IMR-90 (cell line): ENCODE results near the gene CHPF2.

ENCODE experiments used
- BHLHE40 ChIP-seq: fragments of 150-350 bp; IDR thresholded peaks from 2 replicates; pipeline ENCODE4 v1.6.1; 2016; ENCODE audit warnings: mild to moderate bottlenecking, low read depth, low read length
- CEBPB ChIP-seq: IDR thresholded peaks from 2 replicates; pipeline ENCODE4 v1.6.1; 2012; ENCODE audit warnings: low read depth, low read length, improper control_type of control experiment
- CHD1 ChIP-seq: IDR thresholded peaks from 2 replicates; pipeline ENCODE4 v1.6.1; 2012; ENCODE audit warnings: low read depth, low read length, improper control_type of control experiment
- FOS ChIP-seq: fragments of 150-350 bp; IDR thresholded peaks from 2 replicates; pipeline ENCODE4 v1.6.1; 2016; ENCODE audit warnings: low read depth, low read length
- MAFK ChIP-seq: IDR thresholded peaks from 2 replicates; pipeline ENCODE4 v1.6.1; 2012; ENCODE audit warnings: low read depth, low read length, improper control_type of control experiment
- MAZ ChIP-seq: IDR thresholded peaks from 2 replicates; pipeline ENCODE4 v1.6.1; 2012; ENCODE audit warnings: low read depth, mild to moderate bottlenecking, low read length, improper control_type of control experiment, moderate library complexity, borderline replicate concordance
- MXI1 ChIP-seq: IDR thresholded peaks from 2 replicates; pipeline ENCODE4 v1.6.1; 2012; ENCODE audit warnings: low read depth, mild to moderate bottlenecking, low read length, moderate library complexity, borderline replicate concordance
- NFE2L2 ChIP-seq: fragments of 150-350 bp; IDR thresholded peaks from 2 replicates; pipeline ENCODE4 v1.6.1; 2016; ENCODE audit warnings: low read depth, mild to moderate bottlenecking, low read length
- POLR2A ChIP-seq: IDR thresholded peaks from 2 replicates; pipeline ENCODE4 v1.6.1; 2012; ENCODE audit warnings: mild to moderate bottlenecking, low read depth, low read length
- RAD21 ChIP-seq: IDR thresholded peaks from 2 replicates; pipeline ENCODE4 v1.6.1; 2012; ENCODE audit warnings: low read length, improper control_type of control experiment
- RCOR1 ChIP-seq: IDR thresholded peaks from 2 replicates; pipeline ENCODE4 v1.6.1; 2012; ENCODE audit warnings: mild to moderate bottlenecking, low read length, improper control_type of control experiment; ENCODE audit not compliant: insufficient replicate concordance
- RFX5 ChIP-seq: IDR thresholded peaks from 2 replicates; pipeline ENCODE4 v1.8.0; 2012; ENCODE audit warnings: low read depth, mild to moderate bottlenecking, low read length, moderate library complexity
- TF ChIP-seq, protein P1 (sequence below): conservative IDR thresholded peaks from 2 replicates; pipeline ENCODE4 v1.5.1; 2012; ENCODE audit warnings: mild to moderate bottlenecking, low read depth, low read length, improper control_type of control experiment
- TF ChIP-seq, protein P2 (sequence below): fragments of 150-350 bp; IDR thresholded peaks from 2 replicates; pipeline ENCODE4 v1.6.1; 2017; ENCODE audit warnings: mild to moderate bottlenecking, antibody characterized with exemption, low read length, low read depth

- TF ChIP-seq MXI1 (no peak), RFX5 (no peak), MAFK (no peak), POLR2A (no peak), BHLHE40 (no peak), FOS (no peak), RCOR1 (no peak), RAD21 (no peak), MAZ (no peak), CEBPB (no peak), NFE2L2 (no peak), CHD1 (no peak)
- TF ChIP-seq, protein P1, sequence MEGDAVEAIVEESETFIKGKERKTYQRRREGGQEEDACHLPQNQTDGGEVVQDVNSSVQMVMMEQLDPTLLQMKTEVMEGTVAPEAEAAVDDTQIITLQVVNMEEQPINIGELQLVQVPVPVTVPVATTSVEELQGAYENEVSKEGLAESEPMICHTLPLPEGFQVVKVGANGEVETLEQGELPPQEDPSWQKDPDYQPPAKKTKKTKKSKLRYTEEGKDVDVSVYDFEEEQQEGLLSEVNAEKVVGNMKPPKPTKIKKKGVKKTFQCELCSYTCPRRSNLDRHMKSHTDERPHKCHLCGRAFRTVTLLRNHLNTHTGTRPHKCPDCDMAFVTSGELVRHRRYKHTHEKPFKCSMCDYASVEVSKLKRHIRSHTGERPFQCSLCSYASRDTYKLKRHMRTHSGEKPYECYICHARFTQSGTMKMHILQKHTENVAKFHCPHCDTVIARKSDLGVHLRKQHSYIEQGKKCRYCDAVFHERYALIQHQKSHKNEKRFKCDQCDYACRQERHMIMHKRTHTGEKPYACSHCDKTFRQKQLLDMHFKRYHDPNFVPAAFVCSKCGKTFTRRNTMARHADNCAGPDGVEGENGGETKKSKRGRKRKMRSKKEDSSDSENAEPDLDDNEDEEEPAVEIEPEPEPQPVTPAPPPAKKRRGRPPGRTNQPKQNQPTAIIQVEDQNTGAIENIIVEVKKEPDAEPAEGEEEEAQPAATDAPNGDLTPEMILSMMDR = no peak
- TF ChIP-seq, protein P2, sequence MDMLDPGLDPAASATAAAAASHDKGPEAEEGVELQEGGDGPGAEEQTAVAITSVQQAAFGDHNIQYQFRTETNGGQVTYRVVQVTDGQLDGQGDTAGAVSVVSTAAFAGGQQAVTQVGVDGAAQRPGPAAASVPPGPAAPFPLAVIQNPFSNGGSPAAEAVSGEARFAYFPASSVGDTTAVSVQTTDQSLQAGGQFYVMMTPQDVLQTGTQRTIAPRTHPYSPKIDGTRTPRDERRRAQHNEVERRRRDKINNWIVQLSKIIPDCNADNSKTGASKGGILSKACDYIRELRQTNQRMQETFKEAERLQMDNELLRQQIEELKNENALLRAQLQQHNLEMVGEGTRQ = no peak
These were observed 30.5 kb upstream of the CHPF2 start for GRCh38 chr7:151201751-151202150.
